GM12891 (cell line): Measurements from ENCODE around the gene LRIT1.
A peak's percentile ranks its signal among the peaks of the same experiment; 100 is the strongest.

Experiments
- DNase-seq: peaks from one replicate; pipeline ENCODE4 v3.0.0; 2011; ENCODE audit warnings: low spot score; ENCODE audit not compliant: insufficient read length
- FAIRE-seq: peaks from 2 replicates; lab custom pipeline; 2011; peaks lifted over from hg19 to GRCh38; lab: Jason Lieb, UNC
- PAX5 ChIP-seq: IDR thresholded peaks from 2 replicates; pipeline ENCODE4 v1.6.1; 2011; ENCODE audit warnings: low read length, moderate library complexity, mild to moderate bottlenecking; ENCODE audit not compliant: insufficient read depth, severe bottlenecking
- POLR2A ChIP-seq: IDR thresholded peaks from 2 replicates; pipeline ENCODE4 v1.6.1; 2011; ENCODE audit warnings: low read depth, low read length, control low read depth
- POLR2AphosphoS5 ChIP-seq: IDR thresholded peaks from 2 replicates; pipeline ENCODE4 v1.6.1; 2011; ENCODE audit warnings: low read depth, low read length, control low read depth
- POU2F2 ChIP-seq: IDR thresholded peaks from 2 replicates; pipeline ENCODE4 v1.6.1; 2011; ENCODE audit warnings: low read depth, mild to moderate bottlenecking, control low read depth, low read length, moderate library complexity
- SPI1 ChIP-seq: IDR thresholded peaks from 2 replicates; pipeline ENCODE4 v1.6.1; 2011; ENCODE audit warnings: low read depth, low read length, control low read depth
- TAF1 ChIP-seq: IDR thresholded peaks from 2 replicates; pipeline ENCODE4 v1.6.1; 2011; ENCODE audit warnings: low read depth, low read length, control low read depth

The LRIT1 gene

DNA sequence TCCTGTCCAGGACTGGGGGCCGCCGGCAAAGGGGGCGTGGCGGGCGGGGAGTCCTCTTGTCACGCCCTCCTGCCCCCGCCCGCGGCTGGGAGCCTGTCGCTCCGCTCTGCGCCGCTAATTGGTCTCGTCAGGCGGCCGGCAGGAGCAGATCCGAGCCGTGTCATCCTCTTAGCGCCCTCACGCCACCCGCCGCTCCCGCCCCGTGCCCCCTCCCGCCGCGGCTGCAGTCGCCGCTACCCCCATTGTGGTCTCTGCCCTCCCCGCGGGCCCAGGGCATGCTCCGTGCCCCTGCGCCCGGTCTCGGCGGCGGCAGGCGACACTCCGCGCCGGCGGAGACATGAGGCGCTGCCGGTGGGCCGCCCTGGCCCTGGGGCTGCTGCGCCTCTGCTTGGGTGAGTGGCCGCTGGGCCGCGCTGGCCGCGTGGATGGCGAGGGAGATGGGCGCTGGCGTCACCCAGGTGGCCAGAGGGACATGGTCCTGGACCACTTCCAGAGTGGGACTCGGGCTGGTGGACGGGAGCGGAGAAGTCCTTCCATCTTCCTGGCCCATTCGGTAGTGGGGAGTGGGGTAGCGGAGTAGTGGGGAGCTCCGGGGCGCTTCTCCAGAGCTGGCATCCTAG, 46.8 kb downstream of the LRIT1 start, which contains the start of gene CDHR1:
Gene CDHR1, plus strand, starts transcription at position 114 of the 620 bp plus-strand sequence. Its CDS starts 224 bp downstream, at position 338.
- no peak for TF ChIP-seq SPI1
- TF ChIP-seq PAX5 = no peak
- TF ChIP-seq POLR2AphosphoS5 = no peak
- TF ChIP-seq POU2F2 = no peak
- TF ChIP-seq TAF1 = no peak
- TF ChIP-seq POLR2A = no peak
- DNase-seq (peak; percentile 49), FAIRE-seq (no peak)

- TF ChIP-seq PAX5 (no peak), TAF1 (no peak), POLR2AphosphoS5 (no peak), POU2F2 (no peak), SPI1 (no peak), POLR2A (no peak)
- FAIRE-seq (no peak), DNase-seq (no peak)
These were observed 47.4 kb downstream of the LRIT1 start for GRCh38 chr10:84193846-84194423.

DNA sequence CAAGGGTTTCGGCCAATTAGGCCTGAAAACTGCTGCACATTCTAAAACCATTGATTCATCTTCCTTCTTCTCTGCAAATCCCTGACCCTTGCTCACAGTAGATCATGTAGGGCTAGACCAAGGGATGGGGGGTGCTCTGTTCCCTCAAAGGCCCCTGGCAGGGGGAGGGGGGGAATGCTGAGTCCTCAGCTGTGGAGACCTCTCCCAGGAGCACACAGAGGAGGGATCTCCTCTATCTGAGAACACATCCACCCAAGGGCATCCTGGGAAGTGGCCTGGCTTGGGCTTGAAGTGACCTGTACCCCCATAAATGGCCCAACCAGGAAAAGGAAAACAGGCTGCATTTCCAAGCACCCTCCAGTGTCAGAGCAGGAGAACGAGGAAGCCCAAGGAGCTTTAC, 48.0 kb downstream of the LRIT1 start:
- FAIRE-seq (no peak), DNase-seq (no peak)
- TF ChIP-seq PAX5 (no peak), POU2F2 (no peak), TAF1 (no peak), POLR2A (no peak), SPI1 (no peak), POLR2AphosphoS5 (no peak)

GRCh38 chr10:84191106-84191505, 50.2 kb downstream of the LRIT1 start:
- FAIRE-seq (no peak), DNase-seq (no peak)
- no peak for TF ChIP-seq PAX5
- TF ChIP-seq POU2F2 = no peak
- no peak for TF ChIP-seq TAF1
- no peak for TF ChIP-seq POLR2AphosphoS5
- TF ChIP-seq POLR2A = no peak
- TF ChIP-seq SPI1 = no peak

GRCh38 chr10:84190621-84191020, 50.7 kb downstream of the LRIT1 start:
- FAIRE-seq (no peak), DNase-seq (no peak)
- TF ChIP-seq PAX5 = no peak
- no peak for TF ChIP-seq POLR2AphosphoS5
- TF ChIP-seq SPI1 = no peak
- no peak for TF ChIP-seq TAF1

- FAIRE-seq = no peak
- TF ChIP-seq POLR2AphosphoS5 (no peak), PAX5 (no peak), POLR2A (no peak), TAF1 (no peak), POU2F2 (no peak), SPI1 (no peak)
- no peak for DNase-seq
These were observed 52.5 kb downstream of the LRIT1 start for GRCh38 chr10:84188815-84189214.

DNA sequence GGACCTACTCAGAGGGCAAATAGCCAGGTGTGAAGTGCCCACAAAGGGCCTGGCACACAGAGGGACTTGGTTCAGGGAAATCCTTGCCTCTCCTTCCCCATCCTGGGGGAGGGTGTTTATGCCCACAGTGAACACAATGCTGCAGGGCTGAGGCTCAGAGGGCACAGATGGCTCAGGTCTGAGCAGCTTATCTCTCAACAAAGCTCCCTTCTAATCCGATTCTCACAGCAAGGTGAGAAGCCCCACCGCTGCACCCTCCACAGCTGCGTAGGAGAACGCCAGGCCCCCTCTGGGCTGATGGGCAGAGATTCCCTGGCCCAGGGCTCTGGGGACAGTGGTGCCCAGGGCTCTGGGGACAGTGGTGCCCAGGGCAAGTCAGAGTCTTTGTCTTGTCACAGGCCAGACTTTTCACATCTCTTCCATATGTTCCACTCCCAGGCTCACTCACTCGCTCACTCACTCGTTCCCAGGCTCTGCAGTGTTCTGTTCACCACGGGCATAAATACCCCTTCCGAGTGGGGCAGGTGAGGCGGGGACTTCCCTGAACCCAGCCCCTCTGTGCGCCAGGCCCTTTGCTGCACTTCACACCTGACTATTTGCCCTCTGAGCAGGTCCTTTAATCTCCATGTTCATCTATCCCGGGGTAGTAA, 55.7 kb downstream of the LRIT1 start:
- DNase-seq (no peak), FAIRE-seq (no peak)
- TF ChIP-seq POLR2AphosphoS5 = no peak
- TF ChIP-seq POU2F2 = no peak
- TF ChIP-seq SPI1 = no peak
- TF ChIP-seq PAX5 = no peak
- no peak for TF ChIP-seq POLR2A
- TF ChIP-seq TAF1 = no peak

DNA sequence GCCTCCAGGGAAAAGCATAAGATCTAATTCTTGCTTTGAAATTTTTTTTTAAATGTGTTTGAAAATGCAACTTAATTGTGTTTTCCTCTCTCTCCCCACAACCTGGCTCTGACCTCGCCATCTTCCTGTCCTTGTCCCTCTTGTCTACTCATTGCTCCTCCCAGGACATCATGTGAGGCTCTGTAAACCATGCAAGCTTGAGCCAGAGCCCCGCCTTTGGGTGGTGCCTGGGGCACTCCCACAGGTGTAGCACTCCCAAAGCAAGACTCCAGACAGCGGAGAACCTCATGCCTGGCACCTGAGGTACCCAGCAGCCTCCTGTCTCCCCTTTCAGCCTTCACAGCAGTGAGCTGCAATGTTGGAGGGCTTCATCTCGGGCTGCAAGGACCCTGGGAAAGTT, 56.8 kb downstream of the LRIT1 start:
- DNase-seq (no peak), FAIRE-seq (no peak)
- TF ChIP-seq PAX5 = no peak
- TF ChIP-seq POLR2AphosphoS5 = no peak
- TF ChIP-seq POU2F2 = no peak
- TF ChIP-seq POLR2A = no peak
- TF ChIP-seq TAF1 = no peak
- TF ChIP-seq SPI1 = no peak

GRCh38 chr10:84181631-84182030, 59.7 kb downstream of the LRIT1 start:
- no peak for DNase-seq
- TF ChIP-seq SPI1 = no peak
- no peak for TF ChIP-seq POLR2AphosphoS5
- TF ChIP-seq TAF1 = no peak
- no peak for TF ChIP-seq PAX5
- no peak for TF ChIP-seq POU2F2
- no peak for TF ChIP-seq POLR2A
- no peak for FAIRE-seq
